H1 (cell line): ENCODE results near the gene S1PR1. TPM values are rescaled to one million over a fixed set of nuclear protein-coding genes. Genes with fewer than 3 reads are reported as not detected.

Experiments used
- CBX8 ChIP-seq: fragments of 300-800, 300-1000 bp; sonication (generic); IDR thresholded peaks from 2 replicates; pipeline ENCODE4 v1.7.1; 2016; ENCODE audit warnings: low read depth, low read length, borderline replicate concordance
- MAX ChIP-seq: IDR thresholded peaks from 2 replicates; pipeline ENCODE4 v1.6.1; 2012; ENCODE audit warnings: inconsistent platforms
- NANOG ChIP-seq: IDR thresholded peaks from 2 replicates; pipeline ENCODE4 v1.6.1; 2011; ENCODE audit warnings: low read length, low read depth, mild to moderate bottlenecking, inconsistent platforms; ENCODE audit not compliant: insufficient read depth, poor library complexity, severe bottlenecking
- POLR2AphosphoS5 ChIP-seq: IDR thresholded peaks from 2 replicates; pipeline ENCODE4 v1.6.1; 2011; ENCODE audit warnings: low read depth, low read length
- POU5F1 ChIP-seq: IDR thresholded peaks from 2 replicates; pipeline ENCODE4 v1.6.1; 2011; ENCODE audit warnings: low read depth, mild to moderate bottlenecking, low read length, moderate library complexity
- YY1 ChIP-seq: IDR thresholded peaks from 2 replicates; pipeline ENCODE4 v1.6.1; 2011; ENCODE audit warnings: low read depth, mild to moderate bottlenecking, low read length
- polyA plus RNA-seq, 7 experiments: library from polyadenylated mRNA; depleted of rRNA in 3 of 7; stranded (reverse) in 5 of 7; unstranded in 2 of 7; fragments of >200 nt in 5 of 7; fragments of 200-250 nt in 2 of 7; gene quantifications; 1 replicate in 5 of 7; 2 replicates in 1 of 7; 4 replicates in 1 of 7; pipeline versions ENCODE4 v1.2.1 to v1.2.3, GENCODE V29; 2011 to 2013; ENCODE audit warnings: missing spikeins in 2 of 7, mixed read lengths in 2 of 7
- total RNA-seq: library from RNA; stranded (reverse); fragmentation: NEBNext Ultra II Directional; extraction: Animal tissue kit (Norgen Biotek cat#: 25700); gene quantifications from 2 replicates; pipeline ENCODE4 v1.2.1, GENCODE V29; 2021

Gene S1PR1
- total and polyA plus RNA-seq, 2 of the 8 experiments (the other 6 are each of a cell fraction or from before 2014, with no cell fraction given), result 3.5 to 5.5 TPM

GRCh38 chr1:101238681-101239094 is 1.9 kb downstream of the S1PR1 start (continued):
- no peak for TF ChIP-seq MAX
- TF ChIP-seq NANOG, result no peak
- TF ChIP-seq POU5F1, result no peak
- TF ChIP-seq POLR2AphosphoS5, result no peak
- TF ChIP-seq YY1, result peak; percentile 58; the same call in 1 of the 2 replicates
- TF ChIP-seq CBX8, result no peak
